ENCODE results near the gene CNGA4.
A peak's percentile ranks its signal among the peaks of the same experiment; 100 is the strongest.

DNA sequence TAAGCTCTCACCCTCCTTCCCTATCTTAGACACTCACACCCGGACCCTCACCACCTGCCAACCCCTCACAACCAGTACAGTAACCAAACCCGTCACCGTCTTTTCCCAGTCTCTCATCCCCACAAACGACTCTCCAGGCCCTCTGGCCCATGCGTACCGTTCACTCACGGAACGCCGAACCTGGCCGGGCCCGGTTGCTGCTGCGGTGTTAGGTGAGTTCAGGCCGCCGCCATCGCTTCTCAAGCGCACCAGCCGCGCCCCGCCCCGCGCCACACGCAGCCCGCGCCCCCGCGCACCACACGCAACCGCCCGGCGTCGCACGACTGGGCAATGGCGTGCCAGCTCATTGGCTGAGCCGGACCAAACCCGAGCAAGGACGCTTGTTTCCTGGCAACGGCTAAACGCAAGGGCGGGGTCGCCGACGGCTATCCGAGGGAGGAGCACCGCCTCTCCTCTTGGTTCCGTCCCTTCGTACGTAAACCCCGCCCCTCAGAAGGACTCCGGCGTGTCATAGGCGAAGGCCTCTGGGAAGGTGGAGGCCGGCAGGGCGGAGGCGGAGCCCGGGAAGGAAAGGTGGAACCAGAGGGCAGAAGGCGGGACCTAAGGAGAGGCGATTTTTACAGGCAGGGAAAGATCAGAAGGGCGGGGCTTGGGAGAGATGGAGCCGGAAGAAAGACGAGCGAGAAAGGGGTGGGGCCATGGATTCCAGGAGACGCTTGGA, 4.3 kb upstream of the CNGA4 start, which contains the start of gene FHIP1B:
- TF ChIP-seq ZFY (CRISPR knock-in tag; IDR thresholded peaks at IDR 0.05) (peak; percentile 90), CTCF (CRISPR knock-in tag; IDR thresholded peaks at IDR 0.05) (peak; percentile 4; the same call in 1 of the 2 replicates), MAF1 (CRISPR knock-in tag; IDR thresholded peaks at IDR 0.05; ENCODE audit: borderline replicate concordance) (no peak), ZSCAN20 (CRISPR knock-in tag; IDR thresholded peaks at IDR 0.05; ENCODE audit: borderline replicate concordance) (no peak), POLR2AphosphoS5 (IDR thresholded peaks at IDR 0.05; ENCODE audit: low read depth, low read length) (peak; percentile 64)
